NCI-H1105 (cell line): ENCODE measurements around the gene ABCA4.

Experiments used
- DNase-seq: peaks from one replicate; lab custom pipeline; 2025; lab: John Stamatoyannopoulos, UW

ABCA4 gene

GRCh38 chr1:94083681-94084080 is 37.3 kb downstream of the ABCA4 start:
- no peak for DNase-seq

- no peak for DNase-seq
Observed at GRCh38 chr1:94081566-94082344, 39.2 kb downstream of the ABCA4 start.

GRCh38 chr1:94079989-94080388 is 41.0 kb downstream of the ABCA4 start:
- no peak for DNase-seq

GRCh38 chr1:94079080-94079940 is 41.6 kb downstream of the ABCA4 start:
- no peak for DNase-seq

GRCh38 chr1:94072840-94073522 is 48.0 kb downstream of the ABCA4 start:
- DNase-seq = no peak

GRCh38 chr1:94071976-94072375 is 49.0 kb downstream of the ABCA4 start:
- DNase-seq = no peak

GRCh38 chr1:94071391-94071790 is 49.6 kb downstream of the ABCA4 start:
- DNase-seq = no peak

- no peak for DNase-seq
Observed at GRCh38 chr1:94070865-94071264, 50.1 kb downstream of the ABCA4 start.

GRCh38 chr1:94069919-94070285 is 51.0 kb downstream of the ABCA4 start:
- no peak for DNase-seq

GRCh38 chr1:94068999-94069918 is 51.7 kb downstream of the ABCA4 start:
- DNase-seq = no peak

GRCh38 chr1:94068096-94068998 is 52.6 kb downstream of the ABCA4 start:
- no peak for DNase-seq

GRCh38 chr1:94067196-94067595 is 53.8 kb downstream of the ABCA4 start:
- DNase-seq = no peak

- DNase-seq = no peak
Observed at GRCh38 chr1:94063379-94063778, 57.6 kb downstream of the ABCA4 start.

GRCh38 chr1:94061513-94062443 is 59.2 kb downstream of the ABCA4 start:
- DNase-seq = peak; percentile 60

- no peak for DNase-seq
Observed at GRCh38 chr1:94060720-94061119, 60.2 kb downstream of the ABCA4 start.

GRCh38 chr1:94058766-94059165 is 62.2 kb downstream of the ABCA4 start:
- DNase-seq = no peak

- DNase-seq = no peak
Observed at GRCh38 chr1:94056996-94057395, 64.0 kb downstream of the ABCA4 start.

- DNase-seq = no peak
Observed at GRCh38 chr1:94056171-94056570, 64.8 kb downstream of the ABCA4 start.

- no peak for DNase-seq
Observed at GRCh38 chr1:94055459-94056122, 65.4 kb downstream of the ABCA4 start.
